IPS-11a (cell line): ENCODE results near the gene CCDC43.
"Not testable (repeated sequence)": the region's sequence is repeated elsewhere in the genome, so short reads cannot be mapped to it uniquely, and the experiment has no call there.

ENCODE experiments used
- H3K4me3 ChIP-seq: one replicate; pipeline ENCODE4 v1.5.1; 2013; ENCODE audit warnings: low read depth, low read length, control low read depth

CCDC43 gene

GRCh38 chr17:44689477-44690217 is at the start of gene CCDC43:
CCDC43 (minus strand) TSS chr17:44689776; CDS start chr17:44689753, 23 bp downstream.
- peak within 1 kb of the TSS; percentile 98 for H3K4me3 ChIP-seq

DNA sequence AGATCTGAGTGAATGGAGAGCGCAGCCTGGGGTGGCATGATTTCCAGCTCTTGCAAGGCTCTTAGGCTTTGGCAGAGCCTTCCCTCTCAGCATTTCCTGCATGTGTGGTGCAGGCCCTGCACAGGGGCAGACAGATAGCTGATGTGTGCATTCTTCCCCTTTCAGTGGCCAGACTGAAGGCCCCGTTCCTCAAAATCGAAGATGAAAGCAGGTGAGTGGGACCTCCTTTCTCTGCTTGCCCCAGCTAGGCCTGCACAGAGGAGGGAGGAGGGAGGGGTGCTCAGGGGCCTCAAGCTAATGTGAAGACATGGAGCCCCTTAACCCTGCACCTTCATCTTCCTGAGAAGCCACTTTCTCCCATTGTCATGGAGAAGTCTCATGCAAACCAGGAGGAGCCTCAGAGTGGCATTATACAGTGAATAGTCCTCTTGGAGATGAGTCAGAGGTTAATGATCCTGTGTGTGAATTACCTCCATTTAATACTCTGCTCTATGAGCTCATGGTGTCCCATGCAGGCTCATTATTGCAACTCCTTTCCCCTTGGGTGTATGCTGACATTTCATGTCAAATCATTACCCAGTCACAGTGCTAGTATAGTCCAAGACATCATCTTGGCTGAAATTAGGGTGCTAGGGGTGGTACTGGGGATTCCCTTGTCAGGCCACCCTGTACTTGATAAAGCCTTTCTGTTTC is 48.8 kb upstream of the CCDC43 start:
- no peak overlapping the region for H3K4me3 ChIP-seq

DNA sequence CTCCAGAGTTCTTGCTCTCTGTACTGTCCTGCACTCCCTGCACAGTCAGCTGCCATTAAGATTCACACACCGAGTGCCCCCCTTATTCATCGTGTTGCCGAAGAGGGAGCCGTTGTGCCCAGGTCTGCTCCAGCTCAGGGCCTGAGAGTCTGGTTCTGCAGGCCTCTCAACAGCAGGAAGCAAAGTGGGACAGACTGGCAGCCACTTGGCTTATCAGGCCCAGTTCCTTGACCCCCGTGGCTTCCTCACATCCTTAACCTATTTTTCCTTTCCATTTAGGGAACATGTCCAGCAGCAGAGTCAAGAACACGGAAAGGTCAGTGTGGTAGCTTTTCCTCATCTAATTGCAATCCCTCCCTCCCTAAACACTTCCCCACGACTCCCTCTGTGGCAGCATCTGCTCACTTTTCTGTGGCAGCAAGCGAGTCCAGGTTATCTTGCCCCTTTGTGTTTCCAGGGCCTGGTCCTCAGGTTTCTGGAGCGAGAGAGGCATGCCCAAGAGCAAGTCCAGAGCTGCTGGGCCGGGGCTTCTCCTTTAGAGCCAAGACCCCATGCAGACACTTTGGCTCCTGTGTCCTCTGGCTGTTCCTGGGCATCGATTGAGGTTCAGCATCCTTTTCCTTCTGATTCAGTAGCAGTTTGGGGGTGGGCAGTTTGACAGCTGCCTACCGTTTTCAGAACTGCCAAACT is 47.1 kb upstream of the CCDC43 start:
- no peak overlapping the region for H3K4me3 ChIP-seq

DNA sequence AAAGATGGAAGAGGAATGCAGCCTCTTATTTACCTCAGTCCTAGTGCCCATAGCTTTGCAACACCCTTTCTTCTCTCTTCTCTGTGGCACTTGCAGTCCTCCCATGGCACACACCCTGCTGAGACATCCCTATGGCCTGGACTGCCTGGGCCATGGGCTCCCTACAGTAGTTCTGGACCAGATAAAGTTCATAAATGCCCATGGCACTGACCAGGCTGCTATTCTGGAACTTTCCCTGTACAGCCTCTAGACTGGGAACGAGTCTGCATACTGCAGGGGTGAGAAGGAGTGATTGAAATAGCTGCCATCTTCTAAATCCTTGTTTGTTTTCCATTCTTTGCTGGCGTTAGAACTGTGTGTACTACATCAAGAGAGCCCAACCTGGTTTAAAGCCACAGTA is 44.7 kb upstream of the CCDC43 start:
- H3K4me3 ChIP-seq: no peak overlapping the region

- H3K4me3 ChIP-seq: no peak overlapping the region
Observed at GRCh38 chr17:44733753-44734152, 44.2 kb upstream of the CCDC43 start.

DNA sequence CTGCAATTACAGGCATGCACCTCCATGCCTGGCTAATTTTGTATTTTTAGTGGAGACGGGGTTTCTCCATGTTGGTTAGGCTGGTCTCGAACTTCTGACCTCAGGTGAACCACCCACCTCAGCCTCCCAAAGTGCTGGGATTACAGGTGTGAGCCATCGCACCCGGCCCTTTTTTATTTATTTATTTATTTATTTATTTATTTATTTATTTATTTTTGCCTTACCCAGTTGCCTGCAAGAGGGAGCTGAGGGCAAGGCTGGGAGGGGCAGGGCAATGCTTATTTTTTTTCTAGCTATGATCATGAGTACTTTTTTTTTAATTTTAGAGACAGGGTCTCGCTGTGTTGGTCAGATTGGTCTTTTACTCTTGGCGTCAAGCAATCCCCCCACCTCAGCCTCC is 36.5 kb upstream of the CCDC43 start:
- not testable (repeated sequence) for H3K4me3 ChIP-seq

DNA sequence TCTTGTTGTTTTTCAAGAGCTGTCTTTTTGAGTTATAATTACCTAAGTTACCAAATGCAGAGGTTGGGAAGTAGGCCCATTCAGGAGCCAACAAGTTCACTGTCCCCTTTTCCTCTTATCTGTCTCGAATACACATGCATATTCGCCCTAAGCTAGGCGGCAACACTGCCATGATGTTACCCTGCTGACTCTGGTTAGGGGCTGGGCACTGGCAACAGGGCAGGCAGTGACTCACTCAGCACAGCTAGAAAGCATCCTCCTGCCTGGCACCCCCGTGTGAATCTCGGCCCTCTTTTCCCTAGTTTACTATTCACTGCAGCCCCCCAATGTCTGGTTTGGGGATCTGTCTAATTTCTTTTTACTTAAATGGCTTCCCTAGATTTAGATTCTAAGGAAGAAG is 32.7 kb upstream of the CCDC43 start:
- no peak overlapping the region for H3K4me3 ChIP-seq

DNA sequence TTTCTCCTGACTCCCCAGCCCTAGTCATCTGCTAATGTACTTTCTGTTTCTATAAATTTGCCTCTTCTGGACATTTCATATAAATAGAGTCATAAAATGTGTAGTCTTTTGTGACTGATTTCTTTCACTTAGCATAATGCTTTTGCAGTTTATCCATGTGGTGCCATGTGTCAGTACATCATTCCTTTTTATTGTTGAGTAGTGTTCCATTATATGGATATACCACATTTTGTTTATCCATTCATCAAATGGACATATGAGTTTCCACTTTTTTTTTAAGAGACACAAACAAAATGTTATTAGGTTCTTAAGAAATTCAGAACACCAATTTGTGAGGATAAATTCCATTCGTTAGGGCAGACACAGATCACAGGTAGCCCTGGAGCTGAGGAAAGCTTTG is 29.9 kb upstream of the CCDC43 start:
- no peak overlapping the region for H3K4me3 ChIP-seq

DNA sequence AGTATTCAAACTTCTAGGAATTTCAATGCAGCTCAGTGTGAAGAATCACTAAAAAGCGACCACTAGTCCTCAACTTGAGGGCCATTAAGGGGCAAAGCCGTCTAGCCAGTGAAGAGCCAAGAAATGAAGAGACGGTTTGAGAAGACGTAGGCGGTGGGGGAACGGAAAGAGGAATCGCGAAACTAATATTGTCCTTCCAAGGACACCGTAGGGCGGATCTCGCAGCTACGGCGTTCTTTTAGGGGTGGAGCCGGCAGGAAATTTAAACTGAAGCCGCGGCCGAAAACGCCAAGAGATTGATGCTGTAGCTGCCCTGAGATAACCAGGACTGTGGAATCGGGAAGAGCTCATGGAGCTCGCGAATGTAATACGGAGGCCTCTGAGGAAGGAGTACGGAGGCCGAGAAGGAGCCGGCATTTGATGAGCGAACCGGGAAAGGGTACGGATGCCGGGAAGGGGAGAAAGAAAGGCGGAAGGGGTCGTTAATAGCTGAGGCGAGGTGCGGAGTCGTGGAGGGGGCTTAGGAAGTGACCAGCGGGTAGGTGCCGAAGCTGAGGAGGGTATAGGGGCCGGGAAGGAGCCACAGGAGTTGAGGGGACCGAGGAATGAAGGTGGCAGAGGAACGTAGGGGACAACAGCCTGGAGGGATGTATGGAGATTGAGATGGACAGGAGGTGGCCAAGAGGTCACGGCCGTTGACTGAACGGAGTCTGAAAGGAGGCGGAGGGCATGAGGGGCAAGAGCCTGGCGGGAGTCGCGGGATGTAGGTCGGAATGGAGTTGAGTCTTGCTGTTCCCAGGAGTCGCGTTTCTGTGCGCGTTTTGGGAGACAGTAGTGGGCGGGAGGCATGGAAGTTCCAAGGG is 19.1 kb upstream of the CCDC43 start, which contains the start of gene DBF4B:
TSS of gene DBF4B (plus strand) at position 265 of the 863 bp plus-strand sequence. CDS start at position 421, 156 bp downstream.
- H3K4me3 ChIP-seq: peak within 1 kb of the TSS; percentile 97

DNA sequence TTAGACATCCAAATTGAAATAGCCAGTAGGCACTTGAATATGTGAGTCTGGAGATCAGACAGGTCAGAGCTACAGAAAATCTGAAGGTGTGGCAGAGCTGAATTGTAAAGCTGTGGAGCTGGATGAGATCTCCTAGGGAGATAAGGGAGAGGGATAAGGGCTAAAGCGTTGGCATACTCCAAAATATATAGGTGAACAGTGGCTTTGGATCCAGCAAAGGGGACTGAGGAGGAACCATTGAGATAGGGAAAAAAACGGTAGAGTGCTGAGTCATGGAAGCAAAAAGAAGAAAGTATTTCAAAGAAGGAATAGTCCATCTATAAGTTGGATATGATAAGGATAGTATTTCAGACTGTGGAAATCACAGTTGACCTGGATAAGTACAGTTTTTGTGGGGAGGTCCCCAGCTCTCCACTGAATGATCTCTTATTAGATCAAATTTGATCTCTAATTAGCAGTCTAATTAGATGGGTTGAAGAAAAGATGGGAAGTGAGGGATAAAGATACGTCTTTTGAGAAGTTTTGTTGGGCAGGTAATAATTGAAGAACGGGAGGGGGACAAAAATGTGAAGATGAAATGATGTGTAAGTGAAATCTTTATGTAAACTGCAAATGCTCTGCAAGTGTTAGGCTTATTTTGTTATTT is 18.3 kb upstream of the CCDC43 start:
- H3K4me3 ChIP-seq: peak overlapping the region; percentile 97

- not testable (repeated sequence) for H3K4me3 ChIP-seq
Observed at GRCh38 chr17:44700288-44700687, 10.7 kb upstream of the CCDC43 start.

DNA sequence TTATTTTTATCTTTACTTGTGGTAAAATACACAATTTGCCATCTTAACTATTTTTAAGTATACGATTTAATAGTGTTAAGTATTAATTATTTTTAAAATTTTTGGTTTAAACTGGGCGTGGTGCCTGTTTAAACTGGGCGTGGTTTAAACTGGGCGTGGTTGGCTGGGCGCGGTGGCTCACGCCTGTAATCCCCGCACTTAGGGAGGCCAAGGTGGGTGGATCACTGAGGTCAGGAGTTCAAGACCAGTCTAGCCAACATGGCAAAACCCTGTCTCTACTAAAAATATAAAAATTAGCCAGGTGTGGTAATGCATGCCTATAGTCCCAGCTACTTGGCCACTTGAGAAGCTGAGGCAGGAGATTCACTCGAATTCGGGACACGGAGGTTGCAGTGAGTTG is 4.0 kb upstream of the CCDC43 start:
- H3K4me3 ChIP-seq: no peak overlapping the region

DNA sequence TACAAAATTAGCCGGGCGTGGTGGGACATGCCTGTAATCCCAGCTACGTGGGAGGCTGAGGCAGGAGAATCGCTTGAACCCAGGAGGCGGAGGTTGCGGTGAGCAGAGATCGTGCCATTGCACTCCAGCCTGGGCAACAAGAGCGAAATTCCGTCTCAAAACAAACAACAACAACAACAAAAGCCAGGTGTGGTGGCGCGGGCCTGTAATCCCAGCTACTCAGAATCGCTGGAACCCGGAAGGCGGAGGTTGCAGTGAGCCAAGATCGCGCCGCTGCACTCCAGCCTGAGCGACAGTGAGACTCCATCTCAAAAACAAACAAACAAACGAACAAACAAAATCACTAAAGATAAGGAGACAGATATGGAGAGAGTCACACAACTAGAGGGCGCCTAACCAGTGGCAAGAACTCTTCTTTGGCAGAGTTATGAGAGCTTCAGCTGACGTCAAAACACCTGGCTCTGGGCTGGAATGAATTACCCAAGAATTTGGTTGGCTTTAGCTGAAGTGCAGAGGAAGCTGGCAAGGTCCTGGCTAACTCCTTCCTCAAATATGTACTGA is 1.2 kb upstream of the CCDC43 start:
- not testable (repeated sequence) for H3K4me3 ChIP-seq

DNA sequence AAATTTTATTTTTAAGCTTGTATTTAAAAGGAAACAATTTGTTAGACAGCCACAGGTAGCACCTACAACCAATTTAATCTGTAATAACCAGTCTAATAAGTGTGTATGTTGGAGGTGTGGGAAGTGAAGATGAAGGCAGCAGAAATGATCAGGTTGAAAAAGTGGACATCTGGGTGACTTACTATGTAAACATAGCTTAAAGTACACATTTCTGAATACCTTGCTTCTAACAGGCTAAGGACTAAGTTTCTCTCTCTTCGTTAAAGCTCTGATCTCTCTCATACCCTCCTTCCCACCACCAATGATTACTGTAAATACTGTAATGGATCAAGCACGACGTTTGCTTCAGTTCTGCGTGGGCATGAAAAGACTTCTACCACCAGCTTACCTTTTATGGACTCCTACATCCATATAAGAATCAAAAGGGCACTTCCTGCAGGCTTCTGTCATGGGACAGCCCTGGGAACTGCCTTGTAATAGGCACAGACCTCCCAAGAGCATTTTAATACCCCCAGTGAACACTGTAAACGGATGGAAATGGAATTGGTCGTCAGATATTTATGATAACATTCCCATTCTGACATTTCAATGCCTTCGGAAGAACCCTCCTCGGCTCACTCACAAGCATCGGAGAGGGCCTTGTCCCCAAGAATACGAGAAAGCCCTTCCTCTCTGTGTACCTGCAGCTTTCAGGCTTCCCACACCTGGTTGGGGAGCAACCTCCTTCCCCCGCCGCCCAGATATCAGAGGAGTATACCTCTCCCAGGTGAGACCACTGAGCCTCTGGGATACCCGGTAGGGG is 700 bp downstream of the CCDC43 start:
- peak overlapping the region; percentile 98 for H3K4me3 ChIP-seq

GRCh38 chr17:44688200-44688599 is 1.4 kb downstream of the CCDC43 start:
- H3K4me3 ChIP-seq: no peak overlapping the region

- no peak overlapping the region for H3K4me3 ChIP-seq
Observed at GRCh38 chr17:44687756-44688155, 1.8 kb downstream of the CCDC43 start.

DNA sequence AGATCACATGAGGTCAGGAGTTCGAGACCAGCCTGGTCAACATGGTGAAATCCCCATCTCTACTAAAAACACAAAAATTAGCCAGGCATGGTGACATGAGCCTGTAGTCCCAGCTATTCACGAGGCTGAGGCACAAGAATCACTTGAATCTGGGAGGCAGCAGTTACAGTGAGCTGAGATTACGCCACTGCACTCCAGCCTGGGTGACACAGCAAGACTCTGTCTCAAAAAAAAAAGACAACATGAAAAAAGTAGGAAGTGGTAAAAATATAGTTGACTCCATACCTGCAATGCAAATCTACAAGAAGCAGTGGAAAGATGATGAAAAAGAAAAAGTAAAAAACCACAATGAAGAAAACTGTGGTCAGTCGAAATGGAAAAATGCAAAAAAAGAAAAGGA is 6.3 kb downstream of the CCDC43 start:
- not testable (repeated sequence) for H3K4me3 ChIP-seq

DNA sequence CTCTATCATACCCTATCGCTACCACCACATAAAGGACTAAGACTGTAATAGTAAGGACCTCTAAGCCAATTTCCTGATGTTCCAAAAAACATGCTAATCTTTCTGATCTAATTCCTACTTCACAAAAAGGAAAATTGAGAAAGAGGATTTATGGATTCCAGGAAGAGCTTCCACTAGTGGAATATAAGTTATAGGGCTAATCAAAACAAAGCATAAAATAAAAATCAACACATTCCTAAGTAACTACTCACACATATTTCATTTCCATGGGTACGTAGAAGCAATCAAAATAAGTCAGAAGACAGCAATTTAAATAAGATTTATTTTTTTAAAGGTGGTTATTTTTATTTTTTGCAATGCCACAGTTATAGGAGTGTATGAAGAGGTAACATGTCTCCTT is 12.4 kb downstream of the CCDC43 start:
- no peak overlapping the region for H3K4me3 ChIP-seq

- no peak overlapping the region for H3K4me3 ChIP-seq
Observed at GRCh38 chr17:44673893-44674292, 15.7 kb downstream of the CCDC43 start.
